GM21447 (cell line): ENCODE results near the gene ATXN1.

Source experiments
- ATAC-seq: cut with Tn5 transposase; IDR thresholded peaks from one replicate; pipeline ENCODE4 v1.9.1; 2021; ENCODE audit not compliant: unreplicated experiment

ATXN1 gene

GRCh38 chr6:16747232-16748024 lies 13.8 kb downstream of the ATXN1 start:
- ATAC-seq, result no peak

GRCh38 chr6:16746812-16747211 lies 14.4 kb downstream of the ATXN1 start:
- ATAC-seq, result no peak

- ATAC-seq, result no peak
Observed at GRCh38 chr6:16746401-16746800, 14.9 kb downstream of the ATXN1 start.

GRCh38 chr6:16743664-16744210 lies 17.5 kb downstream of the ATXN1 start:
- ATAC-seq, result no peak

GRCh38 chr6:16742116-16742515 lies 19.1 kb downstream of the ATXN1 start:
- ATAC-seq, result no peak

GRCh38 chr6:16741112-16742016 lies 19.9 kb downstream of the ATXN1 start:
- no peak for ATAC-seq

- no peak for ATAC-seq
Observed at GRCh38 chr6:16740097-16740496, 21.2 kb downstream of the ATXN1 start.

- no peak for ATAC-seq
Observed at GRCh38 chr6:16739329-16739801, 21.9 kb downstream of the ATXN1 start.

- ATAC-seq, result no peak
Observed at GRCh38 chr6:16737925-16738324, 23.3 kb downstream of the ATXN1 start.

- no peak for ATAC-seq
Observed at GRCh38 chr6:16736856-16737775, 24.1 kb downstream of the ATXN1 start.

GRCh38 chr6:16735014-16735413 lies 26.2 kb downstream of the ATXN1 start:
- no peak for ATAC-seq

- ATAC-seq, result no peak
Observed at GRCh38 chr6:16733085-16733484, 28.2 kb downstream of the ATXN1 start.

GRCh38 chr6:16731478-16732051 lies 29.7 kb downstream of the ATXN1 start:
- peak; percentile 99 for ATAC-seq

- peak; percentile 4 for ATAC-seq
Observed at GRCh38 chr6:16730738-16731477, 30.4 kb downstream of the ATXN1 start.

- no peak for ATAC-seq
Observed at GRCh38 chr6:16729744-16730143, 31.5 kb downstream of the ATXN1 start.

GRCh38 chr6:16729183-16729691 lies 32.0 kb downstream of the ATXN1 start:
- no peak for ATAC-seq

GRCh38 chr6:16728513-16729182 lies 32.6 kb downstream of the ATXN1 start:
- ATAC-seq, result no peak

- ATAC-seq, result no peak
Observed at GRCh38 chr6:16727996-16728395, 33.3 kb downstream of the ATXN1 start.
